Stimulated activated naive CD4-positive, alpha-beta T cell (primary cell): ENCODE measurements around the gene ZDHHC7.

ENCODE experiments used
- DNase-seq, 6 experiments: peaks; one replicate each; lab custom pipeline; 2025; lab: John Stamatoyannopoulos, UW

Gene ZDHHC7

GRCh38 chr16:84964386-84965128, 46.8 kb downstream of the ZDHHC7 start:
- no peak for DNase-seq

- no peak for DNase-seq
Observed at GRCh38 chr16:84963066-84963465, 48.3 kb downstream of the ZDHHC7 start.

- no peak for DNase-seq
Observed at GRCh38 chr16:84960942-84961341, 50.4 kb downstream of the ZDHHC7 start.

- no peak for DNase-seq
Observed at GRCh38 chr16:84959784-84960417, 51.4 kb downstream of the ZDHHC7 start.

- no peak for DNase-seq
Observed at GRCh38 chr16:84959045-84959576, 52.2 kb downstream of the ZDHHC7 start.

GRCh38 chr16:84957792-84958191, 53.5 kb downstream of the ZDHHC7 start:
- no peak for DNase-seq

GRCh38 chr16:84957192-84957591, 54.1 kb downstream of the ZDHHC7 start:
- DNase-seq, result no peak

- no peak for DNase-seq
Observed at GRCh38 chr16:84955427-84955826, 55.9 kb downstream of the ZDHHC7 start.

GRCh38 chr16:84953190-84953746, 58.1 kb downstream of the ZDHHC7 start:
- DNase-seq, result no peak

- peak; percentile 44 to 79 (median 59) for DNase-seq
Observed at GRCh38 chr16:84952335-84953189, 58.8 kb downstream of the ZDHHC7 start.

GRCh38 chr16:84950906-84951305, 60.4 kb downstream of the ZDHHC7 start:
- no peak for DNase-seq

GRCh38 chr16:84949772-84950436, 61.4 kb downstream of the ZDHHC7 start:
- DNase-seq, result no peak

- peak in 2 of 6 experiments; percentile 2 to 12 for DNase-seq
Observed at GRCh38 chr16:84948851-84949610, 62.3 kb downstream of the ZDHHC7 start.

GRCh38 chr16:84947996-84948850, 63.1 kb downstream of the ZDHHC7 start:
- no peak for DNase-seq

GRCh38 chr16:84947022-84947421, 64.3 kb downstream of the ZDHHC7 start:
- no peak for DNase-seq

GRCh38 chr16:84943620-84944019, 67.7 kb downstream of the ZDHHC7 start:
- no peak for DNase-seq

- no peak for DNase-seq
Observed at GRCh38 chr16:84942786-84943185, 68.5 kb downstream of the ZDHHC7 start.

- no peak for DNase-seq
Observed at GRCh38 chr16:84941921-84942320, 69.4 kb downstream of the ZDHHC7 start.

GRCh38 chr16:84940670-84941551, 70.4 kb downstream of the ZDHHC7 start:
- no peak for DNase-seq
